BE2C (cell line): Measurements from ENCODE around the gene SLF2.

Experiments
- DNase-seq: peaks from one replicate; pipeline ENCODE4 v3.0.0-alpha.2; 2020
- H3K27me3 ChIP-seq: fragments of 250-450 bp; sonication (Bioruptor Pico); 2 replicates; pipeline ENCODE4 v1.5.1; 2020; ENCODE audit warnings: mild to moderate bottlenecking
- H3K36me3 ChIP-seq: fragments of 250-450 bp; sonication (Bioruptor Pico); 2 replicates; pipeline ENCODE4 v1.5.1; 2020; ENCODE audit warnings: mild to moderate bottlenecking
- H3K4me1 ChIP-seq: fragments of 250-450 bp; sonication (Bioruptor Pico); 2 replicates; pipeline ENCODE4 v1.5.1; 2020
- H3K4me3 ChIP-seq: 2 replicates; pipeline ENCODE4 v1.5.1; 2011; ENCODE audit warnings: low read depth, low read length
- H3K9me3 ChIP-seq: fragments of 250-450 bp; sonication (Bioruptor Pico); 2 replicates; pipeline ENCODE4 v1.5.1; 2020
- TF ChIP-seq, protein P1 (sequence below): IDR thresholded peaks from 2 replicates; pipeline ENCODE4 v1.5.1; 2012; ENCODE audit warnings: mild to moderate bottlenecking, low read depth, low read length

Gene SLF2

DNA sequence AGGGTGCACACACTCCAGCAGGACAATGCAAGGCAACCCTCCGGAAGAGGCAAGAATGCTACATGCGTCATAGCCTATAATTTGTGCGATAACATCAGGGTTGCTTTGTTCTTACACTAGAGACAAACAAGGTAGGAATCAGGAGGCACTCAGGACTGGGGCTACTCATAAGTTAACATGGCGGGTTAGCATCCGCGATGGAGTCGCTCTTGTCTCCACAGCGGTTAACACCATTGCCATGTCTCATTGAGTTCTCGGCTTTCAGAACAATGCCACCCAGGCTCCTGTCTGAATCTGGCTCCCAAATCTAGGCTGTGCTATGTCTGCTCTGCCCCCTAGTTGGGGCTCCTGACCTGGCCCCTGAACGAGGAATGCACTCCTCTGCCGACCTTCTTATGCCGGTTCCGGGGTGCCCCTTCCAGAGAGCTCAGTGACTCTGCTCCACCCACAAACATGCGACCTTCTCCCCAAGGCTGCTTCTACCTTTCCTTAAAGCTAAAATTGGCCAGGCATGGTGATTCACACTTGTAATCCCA lies 24.9 kb upstream of the SLF2 start:
- H3K4me3 ChIP-seq, result no peak overlapping the region

DNA sequence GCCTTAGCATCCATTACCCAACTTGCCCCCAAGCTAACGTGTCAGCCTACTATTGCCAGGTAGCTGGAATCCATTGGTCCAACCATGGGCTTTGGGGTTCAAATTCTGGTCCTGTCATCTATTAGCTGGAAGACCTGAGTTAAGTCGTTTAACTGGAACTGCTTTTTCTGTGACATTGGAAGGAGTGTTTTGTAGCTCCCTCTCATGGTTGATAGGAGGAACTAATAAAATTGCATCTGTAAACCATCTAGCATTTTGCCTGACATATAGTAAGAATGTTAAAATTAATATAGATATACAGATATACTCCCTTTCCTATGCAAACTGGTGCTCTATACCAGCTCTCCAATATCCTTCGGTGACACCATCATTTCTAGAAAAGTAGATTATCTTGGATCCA lies 23.8 kb upstream of the SLF2 start:
- Histone ChIP-seq H3K9me3 (no peaks in the 10 kb centered on the region), H3K4me1 (no peaks in the 10 kb centered on the region), H3K36me3 (no peaks in the 10 kb centered on the region), H3K4me3 (no peak overlapping the region), H3K27me3 (no peaks in the 10 kb centered on the region)
- DNase-seq, result no peak
- TF ChIP-seq, protein P1, sequence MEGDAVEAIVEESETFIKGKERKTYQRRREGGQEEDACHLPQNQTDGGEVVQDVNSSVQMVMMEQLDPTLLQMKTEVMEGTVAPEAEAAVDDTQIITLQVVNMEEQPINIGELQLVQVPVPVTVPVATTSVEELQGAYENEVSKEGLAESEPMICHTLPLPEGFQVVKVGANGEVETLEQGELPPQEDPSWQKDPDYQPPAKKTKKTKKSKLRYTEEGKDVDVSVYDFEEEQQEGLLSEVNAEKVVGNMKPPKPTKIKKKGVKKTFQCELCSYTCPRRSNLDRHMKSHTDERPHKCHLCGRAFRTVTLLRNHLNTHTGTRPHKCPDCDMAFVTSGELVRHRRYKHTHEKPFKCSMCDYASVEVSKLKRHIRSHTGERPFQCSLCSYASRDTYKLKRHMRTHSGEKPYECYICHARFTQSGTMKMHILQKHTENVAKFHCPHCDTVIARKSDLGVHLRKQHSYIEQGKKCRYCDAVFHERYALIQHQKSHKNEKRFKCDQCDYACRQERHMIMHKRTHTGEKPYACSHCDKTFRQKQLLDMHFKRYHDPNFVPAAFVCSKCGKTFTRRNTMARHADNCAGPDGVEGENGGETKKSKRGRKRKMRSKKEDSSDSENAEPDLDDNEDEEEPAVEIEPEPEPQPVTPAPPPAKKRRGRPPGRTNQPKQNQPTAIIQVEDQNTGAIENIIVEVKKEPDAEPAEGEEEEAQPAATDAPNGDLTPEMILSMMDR, result peak; percentile 54

More for the DNA sequence above, 24.9 kb upstream of the SLF2 start:
- no peak for DNase-seq
- Histone ChIP-seq H3K36me3 (no peaks in the 10 kb centered on the region), H3K4me1 (peaks cover 11% of the 10 kb centered on the region), H3K9me3 (no peaks in the 10 kb centered on the region), H3K27me3 (no peaks in the 10 kb centered on the region)
- TF ChIP-seq, protein P1, result no peak

DNA sequence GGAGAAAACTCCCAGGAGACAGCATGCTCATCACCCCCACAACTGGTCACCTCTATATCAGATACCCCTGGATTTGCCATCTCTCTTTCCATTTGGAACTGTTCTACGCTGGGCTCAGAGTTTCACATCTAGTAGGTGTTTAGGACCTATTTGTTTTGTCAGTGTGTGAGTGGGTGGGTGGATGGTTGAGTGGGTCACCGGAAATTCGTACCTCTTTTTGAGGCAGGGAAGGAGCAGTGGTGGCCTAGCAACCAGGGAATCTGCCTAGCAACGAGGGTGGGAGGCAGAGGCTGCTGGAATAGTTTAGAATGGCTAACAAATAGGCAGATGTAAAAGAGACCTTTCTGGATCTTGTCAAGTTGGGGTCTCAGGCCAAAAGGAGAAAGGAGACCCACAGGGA lies 23.2 kb upstream of the SLF2 start:
- Histone ChIP-seq H3K4me1 (no peaks in the 10 kb centered on the region), H3K27me3 (no peaks in the 10 kb centered on the region), H3K4me3 (no peak overlapping the region), H3K36me3 (no peaks in the 10 kb centered on the region), H3K9me3 (no peaks in the 10 kb centered on the region)
- no peak for DNase-seq
- TF ChIP-seq, protein P1, result no peak

DNA sequence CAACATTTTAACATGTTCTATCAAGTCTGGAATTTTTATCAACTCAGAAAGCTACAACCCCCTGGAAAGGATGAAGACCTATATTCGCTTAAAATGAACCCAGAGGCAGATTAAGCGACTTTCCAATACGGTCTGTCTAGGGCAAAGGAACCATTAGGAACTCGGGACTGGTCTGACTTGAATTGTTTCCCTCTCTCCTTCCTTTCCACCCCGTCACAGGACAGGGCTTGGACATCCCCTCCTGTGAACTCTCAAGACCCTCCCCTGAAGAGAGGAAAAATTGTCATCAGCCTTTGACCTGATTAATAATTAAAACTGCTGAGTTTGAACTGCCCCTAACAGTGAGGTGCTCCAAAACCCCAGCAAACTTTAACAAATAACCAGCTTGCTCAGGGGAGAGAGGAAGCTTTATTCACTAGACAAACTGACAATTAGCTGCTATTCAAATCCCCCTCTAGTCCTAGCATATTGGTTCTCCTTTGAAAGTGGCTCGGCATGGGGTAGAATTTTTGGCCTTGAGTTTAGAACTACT lies 22.6 kb upstream of the SLF2 start:
- Histone ChIP-seq H3K9me3 (no peaks in the 10 kb centered on the region), H3K27me3 (no peaks in the 10 kb centered on the region), H3K36me3 (no peaks in the 10 kb centered on the region), H3K4me3 (no peak overlapping the region), H3K4me1 (no peaks in the 10 kb centered on the region)
- TF ChIP-seq, protein P1, result no peak
- DNase-seq, result no peak

DNA sequence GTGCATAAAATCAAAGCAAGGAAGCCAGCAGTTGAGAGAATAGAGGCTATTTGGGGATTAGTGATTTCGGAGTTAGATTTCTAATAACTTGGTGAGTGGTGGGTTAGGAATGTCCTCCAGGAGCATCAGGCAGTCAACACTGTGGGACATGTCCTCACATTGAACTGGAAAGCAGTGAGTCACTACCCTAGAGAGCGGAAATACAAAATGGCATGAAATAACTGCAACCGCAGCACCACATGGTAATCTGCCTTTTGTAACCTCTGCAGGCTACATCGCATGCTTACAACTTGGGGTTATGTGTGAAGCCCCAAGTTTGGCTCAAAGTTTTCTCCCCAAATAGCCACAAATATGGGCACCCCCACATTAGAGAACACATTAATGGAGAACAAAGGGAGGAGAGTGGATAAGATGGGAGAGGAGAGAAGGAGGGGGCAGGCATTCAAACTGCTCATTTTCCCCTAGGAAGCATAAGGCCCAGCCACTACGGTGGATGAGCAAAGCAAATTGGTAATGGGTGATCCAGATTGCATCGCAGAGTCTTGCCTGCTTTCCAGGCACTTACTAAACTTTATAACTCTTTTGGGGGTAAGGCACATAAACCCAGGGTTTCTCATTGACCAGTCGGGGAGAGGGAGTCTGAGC lies 22.0 kb upstream of the SLF2 start:
- TF ChIP-seq, protein P1, result no peak
- Histone ChIP-seq H3K4me1 (no peaks in the 10 kb centered on the region), H3K36me3 (no peaks in the 10 kb centered on the region), H3K4me3 (no peak overlapping the region), H3K27me3 (no peaks in the 10 kb centered on the region), H3K9me3 (no peaks in the 10 kb centered on the region)
- no peak for DNase-seq

DNA sequence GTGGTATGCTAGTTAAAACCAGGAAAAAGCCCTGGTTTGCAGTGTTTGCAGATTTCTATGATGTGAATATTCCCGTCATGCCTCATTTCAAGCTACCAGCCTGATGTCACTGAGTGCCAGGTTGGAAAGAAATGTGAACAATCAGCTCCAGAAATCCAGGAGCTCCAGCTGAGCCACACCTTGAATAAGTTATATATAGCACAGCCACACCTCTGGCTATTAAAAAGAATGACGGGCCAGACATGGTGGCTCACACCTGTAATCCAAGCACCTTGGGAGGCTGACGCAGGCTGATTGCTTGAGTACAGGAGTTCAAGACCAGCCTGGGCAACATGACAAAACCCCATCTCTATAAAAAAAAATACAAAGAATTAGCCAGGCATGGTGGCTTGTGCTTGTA lies 18.7 kb upstream of the SLF2 start:
- no peaks in the 10 kb centered on the region for H3K27me3 ChIP-seq
- no peaks in the 10 kb centered on the region for H3K4me1 ChIP-seq
- DNase-seq, result no peak
- TF ChIP-seq, protein P1, result no peak
- no peaks in the 10 kb centered on the region for H3K36me3 ChIP-seq
- no peak overlapping the region for H3K4me3 ChIP-seq
- H3K9me3 ChIP-seq, result no peaks in the 10 kb centered on the region
